PFSK-1 (cell line): ENCODE data around the gene MRPL58.

Source experiments
- FOXP2 ChIP-seq: optimal IDR thresholded peaks from 2 replicates; pipeline ENCODE3; 2011; ENCODE audit warnings: borderline replicate concordance, control low read depth, inconsistent platforms; ENCODE audit not compliant: insufficient read depth; ENCODE audit errors: extremely low read length, extremely low read depth
- POLR2AphosphoS5 ChIP-seq: IDR thresholded peaks from 2 replicates; pipeline ENCODE4 v1.6.1; 2012; ENCODE audit warnings: low read depth, mild to moderate bottlenecking, control low read depth, low read length, moderate library complexity
- SIN3A ChIP-seq: IDR thresholded peaks from 2 replicates; pipeline ENCODE4 v1.6.1; 2012; ENCODE audit warnings: mild to moderate bottlenecking, low read length, moderate library complexity, borderline replicate concordance; ENCODE audit not compliant: insufficient read depth
- TAF1 ChIP-seq: IDR thresholded peaks from 2 replicates; pipeline ENCODE4 v1.6.1; 2012; ENCODE audit warnings: low read length, control low read depth, borderline replicate concordance; ENCODE audit not compliant: insufficient read depth
- TF ChIP-seq, protein P1 (sequence below), 2 experiments: IDR thresholded peaks; 2 replicates each; pipeline versions ENCODE4 v1.6.1 to v1.8.0; 2011 to 2012; ENCODE audit warnings: low read depth in 2 of 2, low read length in 2 of 2, control low read depth in 1 of 2, inconsistent platforms in 1 of 2, mild to moderate bottlenecking in 1 of 2, moderate library complexity in 1 of 2; ENCODE audit not compliant: insufficient read depth in 1 of 2

Gene MRPL58

DNA sequence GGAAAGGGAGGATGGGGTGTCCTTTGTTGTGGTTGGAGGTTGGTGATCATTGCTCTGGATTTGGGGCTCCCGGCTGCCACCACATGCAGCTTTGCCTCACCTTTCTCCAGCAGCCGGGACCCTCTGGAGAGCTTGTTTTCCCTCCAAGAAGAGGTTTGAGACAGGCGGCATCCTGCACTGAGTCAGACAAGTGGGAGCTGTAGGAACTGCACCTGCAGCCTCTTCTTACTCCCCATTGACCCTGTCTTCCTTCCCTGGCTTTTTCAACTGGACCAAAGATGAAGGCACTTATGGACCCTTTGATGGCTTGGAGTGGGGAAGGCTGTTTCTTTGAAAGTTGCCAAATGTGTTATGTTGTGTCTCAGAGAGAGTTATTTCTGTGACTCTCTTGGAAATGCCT is 51.2 kb downstream of the MRPL58 start:
- TF ChIP-seq SIN3A (no peak), FOXP2 (no peak), TAF1 (no peak), POLR2AphosphoS5 (no peak)
- TF ChIP-seq, protein P1, sequence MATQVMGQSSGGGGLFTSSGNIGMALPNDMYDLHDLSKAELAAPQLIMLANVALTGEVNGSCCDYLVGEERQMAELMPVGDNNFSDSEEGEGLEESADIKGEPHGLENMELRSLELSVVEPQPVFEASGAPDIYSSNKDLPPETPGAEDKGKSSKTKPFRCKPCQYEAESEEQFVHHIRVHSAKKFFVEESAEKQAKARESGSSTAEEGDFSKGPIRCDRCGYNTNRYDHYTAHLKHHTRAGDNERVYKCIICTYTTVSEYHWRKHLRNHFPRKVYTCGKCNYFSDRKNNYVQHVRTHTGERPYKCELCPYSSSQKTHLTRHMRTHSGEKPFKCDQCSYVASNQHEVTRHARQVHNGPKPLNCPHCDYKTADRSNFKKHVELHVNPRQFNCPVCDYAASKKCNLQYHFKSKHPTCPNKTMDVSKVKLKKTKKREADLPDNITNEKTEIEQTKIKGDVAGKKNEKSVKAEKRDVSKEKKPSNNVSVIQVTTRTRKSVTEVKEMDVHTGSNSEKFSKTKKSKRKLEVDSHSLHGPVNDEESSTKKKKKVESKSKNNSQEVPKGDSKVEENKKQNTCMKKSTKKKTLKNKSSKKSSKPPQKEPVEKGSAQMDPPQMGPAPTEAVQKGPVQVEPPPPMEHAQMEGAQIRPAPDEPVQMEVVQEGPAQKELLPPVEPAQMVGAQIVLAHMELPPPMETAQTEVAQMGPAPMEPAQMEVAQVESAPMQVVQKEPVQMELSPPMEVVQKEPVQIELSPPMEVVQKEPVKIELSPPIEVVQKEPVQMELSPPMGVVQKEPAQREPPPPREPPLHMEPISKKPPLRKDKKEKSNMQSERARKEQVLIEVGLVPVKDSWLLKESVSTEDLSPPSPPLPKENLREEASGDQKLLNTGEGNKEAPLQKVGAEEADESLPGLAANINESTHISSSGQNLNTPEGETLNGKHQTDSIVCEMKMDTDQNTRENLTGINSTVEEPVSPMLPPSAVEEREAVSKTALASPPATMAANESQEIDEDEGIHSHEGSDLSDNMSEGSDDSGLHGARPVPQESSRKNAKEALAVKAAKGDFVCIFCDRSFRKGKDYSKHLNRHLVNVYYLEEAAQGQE (IDR thresholded peaks at IDR 0.05; ENCODE audit: insufficient read depth in 1 of 2, low read depth in 2 of 2, low read length in 2 of 2) = no peak

DNA sequence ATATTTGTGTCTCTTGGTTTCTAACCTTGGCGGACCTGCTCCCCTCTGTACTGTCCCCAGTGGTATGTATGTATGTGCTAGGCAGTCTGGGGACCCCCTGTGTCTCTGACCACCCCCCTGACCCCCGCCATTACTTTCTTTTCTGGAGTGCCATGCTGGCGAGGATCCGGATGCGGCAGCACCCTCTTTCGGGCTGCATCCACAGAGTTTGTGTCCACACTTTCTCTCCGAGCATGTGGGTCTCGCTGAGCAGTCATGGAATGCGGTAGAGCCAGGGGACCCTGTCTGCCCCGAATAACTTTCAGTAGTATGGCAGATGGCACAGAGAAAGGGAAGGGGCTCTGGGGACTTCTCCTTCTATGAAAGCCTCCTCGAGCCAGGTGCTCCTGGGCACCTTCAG is 51.6 kb downstream of the MRPL58 start:
- TF ChIP-seq TAF1 (no peak), SIN3A (no peak), FOXP2 (no peak), POLR2AphosphoS5 (no peak)
- TF ChIP-seq, protein P1 (IDR thresholded peaks at IDR 0.05; ENCODE audit: insufficient read depth in 1 of 2, low read depth in 2 of 2, low read length in 2 of 2) = no peak

DNA sequence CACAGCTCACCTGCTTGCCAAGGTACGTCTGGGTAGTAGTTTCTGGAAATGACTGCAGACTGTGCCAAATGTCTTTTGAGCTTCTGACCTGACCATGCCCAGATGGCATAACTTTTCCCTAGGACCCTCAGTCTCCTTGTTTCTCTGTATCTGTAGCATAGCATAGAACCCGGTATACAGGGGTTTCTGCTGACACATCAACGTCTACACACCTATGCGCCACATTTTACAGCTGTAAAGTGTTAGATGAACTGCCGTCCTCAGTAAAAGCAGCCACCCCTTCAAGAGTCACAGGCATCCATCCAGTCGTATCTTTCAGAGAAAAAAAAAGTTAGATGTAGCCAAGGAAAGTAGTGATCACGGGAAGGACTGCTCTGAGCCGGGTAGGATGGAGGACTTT is 52.0 kb downstream of the MRPL58 start:
- no peak for TF ChIP-seq FOXP2
- TF ChIP-seq POLR2AphosphoS5 = no peak
- TF ChIP-seq TAF1 = no peak
- no peak for TF ChIP-seq SIN3A
- TF ChIP-seq, protein P1 (IDR thresholded peaks at IDR 0.05; ENCODE audit: insufficient read depth in 1 of 2, low read depth in 2 of 2, low read length in 2 of 2) = no peak

DNA sequence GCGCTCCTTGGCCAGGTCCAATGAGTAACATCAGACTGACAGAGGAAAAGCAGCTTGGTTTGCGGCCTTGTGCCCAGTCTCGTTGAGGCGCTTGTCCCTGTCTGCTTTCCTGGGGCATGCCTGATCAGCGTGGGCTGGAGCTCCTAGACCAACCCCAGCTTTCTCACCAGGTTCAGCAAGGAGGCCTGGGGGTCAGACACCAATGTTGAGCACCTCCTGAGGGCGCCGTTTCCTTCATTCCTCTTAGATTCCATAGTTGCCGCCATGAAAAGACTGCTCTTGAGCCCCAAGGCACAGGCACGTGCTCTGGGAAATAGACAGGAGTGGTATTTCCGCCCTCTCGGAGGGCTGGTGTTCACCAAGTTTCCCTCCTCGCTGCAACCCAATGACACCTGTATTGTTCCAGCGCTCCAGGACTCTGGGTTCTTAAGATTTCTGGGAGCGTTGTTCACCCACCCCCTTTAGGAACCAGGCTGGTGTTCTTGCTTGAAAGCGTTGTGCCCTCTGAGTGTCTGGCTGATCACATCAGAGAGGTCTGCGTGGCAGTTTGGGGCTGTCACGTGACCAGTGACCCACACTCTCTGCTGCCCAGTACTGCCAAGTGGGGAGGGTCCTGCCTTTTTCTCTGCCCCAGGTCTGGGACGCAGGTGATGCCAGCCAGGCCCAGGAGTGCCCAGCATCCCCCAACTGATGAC is 52.5 kb downstream of the MRPL58 start:
- no peak for TF ChIP-seq FOXP2
- TF ChIP-seq, protein P1 (IDR thresholded peaks at IDR 0.05; ENCODE audit: insufficient read depth in 1 of 2, low read depth in 2 of 2, low read length in 2 of 2) = no peak
- TF ChIP-seq POLR2AphosphoS5 = no peak
- TF ChIP-seq SIN3A = no peak
- no peak for TF ChIP-seq TAF1
